ENCODE data around the gene ZBTB2. TPM values are rescaled to one million over a fixed set of nuclear protein-coding genes. Genes with fewer than 3 reads are reported as not detected.

ZBTB2 gene
- total and polyA plus RNA-seq, 2 of the 4 experiments (the other 2 are of a cell fraction): 11.8 to 17.7 TPM

DNA sequence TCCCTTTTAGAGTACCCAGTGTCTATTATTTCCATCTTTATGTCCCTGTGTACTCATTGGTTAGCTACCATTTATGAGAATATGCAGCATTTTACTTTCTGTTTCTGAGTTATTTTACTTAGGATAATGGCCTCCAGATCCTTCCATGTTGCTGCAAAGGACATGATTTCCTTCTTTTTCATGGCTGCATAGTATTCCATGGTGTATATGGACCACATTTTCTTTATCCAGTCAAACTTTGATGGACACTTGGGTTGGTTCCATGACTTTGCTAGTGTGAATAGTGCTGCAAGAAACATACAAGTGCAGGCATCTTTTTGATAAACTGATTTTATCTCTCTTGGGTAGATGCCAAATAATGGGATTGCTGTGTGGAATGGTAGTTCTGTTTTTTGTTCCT, 55.4 kb downstream of the ZBTB2 start:
- no peak overlapping the region for H3K9ac ChIP-seq (ENCODE audit: low read depth, low read length)
- ATAC-seq (ENCODE audit: low read depth): no peak
- no peak for DNase-seq
- H2AFZ ChIP-seq (replicated peaks; ENCODE audit: low read length, poor library complexity): no peak overlapping the region
- no peaks in the 10 kb centered on the region for H3K9me1 ChIP-seq (ENCODE audit: insufficient read depth, low read length)
- no peak overlapping the region for H2BK15ac ChIP-seq (ENCODE audit: low read depth, low read length)
- no peaks in the 10 kb centered on the region for H4K20me1 ChIP-seq (ENCODE audit: insufficient read depth, low read length)
- CTCF ChIA-PET: interaction anchor here (0.6 to 3.2 kb wide), 4 partner anchors 45 to 518 kb away, joined by 3 to 30 read pairs (median 6); no protein-coding TSS in a partner anchor
- no peak overlapping the region for H4K8ac ChIP-seq (ENCODE audit: low read depth in 2 of 2, low read length in 2 of 2)
- H3K27ac ChIP-seq (ENCODE audit: insufficient read depth, low read length): no peak overlapping the region
- no peak overlapping the region for H4K5ac ChIP-seq (ENCODE audit: low read depth, low read length)
- intact Hi-C loops (cut with micrococcal nuclease) (loop anchor here (1.0 to 5.0 kb wide), 2 partner anchors 519 to 919 kb away; no protein-coding TSS in a partner anchor), in situ Hi-C loops (cut with MboI; ENCODE audit: low sequenced_read_pairs) (loop anchor here (25.0 kb wide), 1 partner anchor 924 kb away; no protein-coding TSS in a partner anchor), dilution Hi-C loops (cut with HindIII; ENCODE audit: low sequenced_read_pairs, unreplicated experiment) (no loop called here)
- no TSS peak for BruUV-seq (replicated peaks)
- no peak overlapping the region for H2BK5ac ChIP-seq (ENCODE audit: low read depth, low read length, poor library complexity, severe bottlenecking)
- H2BK120ac ChIP-seq (ENCODE audit: low read depth, low read length): no peak overlapping the region
- no peaks in the 10 kb centered on the region for H3K9me3 ChIP-seq (ENCODE audit: control insufficient read depth, insufficient read depth, low read length)
- peaks cover 5 to 17% of the 10 kb centered on the region in 2 experiments for H3K79me1 ChIP-seq (ENCODE audit: low read depth in 1 of 2, low read length in 2 of 2)
- POLR2A ChIA-PET (ENCODE audit: unreplicated experiment): no interaction called here
- H3K56ac ChIP-seq (ENCODE audit: extremely low read depth, insufficient read depth, low read length): no peak overlapping the region
- TF ChIP-seq RCOR1 (IDR thresholded peaks at IDR 0.05; ENCODE audit: insufficient replicate concordance, low read length): no peak
- H3K4ac ChIP-seq (ENCODE audit: low read depth, low read length): no peak overlapping the region
- no peaks in the 10 kb centered on the region for H3K27me3 ChIP-seq (ENCODE audit: control insufficient read depth, insufficient read depth, low read length)
- no peak overlapping the region for H3K14ac ChIP-seq (replicated peaks; ENCODE audit: low read depth, low read length)
- no peak overlapping the region for H3K23ac ChIP-seq (ENCODE audit: low read depth, low read length)
- H3K4me3 ChIP-seq (ENCODE audit: insufficient read depth, low read depth, low read length): no peak overlapping the region
- no peak overlapping the region for H3K4me2 ChIP-seq (ENCODE audit: low read depth, low read length)
- H3K4me1 ChIP-seq (ENCODE audit: control insufficient read depth, insufficient read depth, low read length): no peaks in the 10 kb centered on the region
- no peak overlapping the region for H2BK20ac ChIP-seq (ENCODE audit: low read depth, low read length)
- no peak overlapping the region for H2AK5ac ChIP-seq (ENCODE audit: low read depth, low read length)
- no peak overlapping the region for H4K91ac ChIP-seq (ENCODE audit: insufficient read depth, low read depth, low read length)
- H2AK9ac ChIP-seq (replicated peaks; ENCODE audit: low read depth, low read length, poor library complexity): no peak overlapping the region
- H3K18ac ChIP-seq (ENCODE audit: low read depth, low read length): no peak overlapping the region
- H3K36me3 ChIP-seq (ENCODE audit: control insufficient read depth, insufficient read depth, low read length): peaks cover 15% of the 10 kb centered on the region

All from IMR-90 (cell line).